ENCODE data around the gene REPIN1. TPM values are rescaled to one million over a fixed set of nuclear protein-coding genes. Genes with fewer than 3 reads are reported as not detected.

REPIN1 gene
- total RNA-seq, 1 experiment from 2014 or later: 106 TPM

- H2BK20ac ChIP-seq (ENCODE audit: low read depth, low read length, poor library complexity, severe bottlenecking): no peak overlapping the region
- H3K79me2 ChIP-seq (ENCODE audit: insufficient read depth, low read length): no peaks in the 10 kb centered on the region
- Mint-ChIP-seq H3K4me3 (no peak overlapping the region), H3K36me3 (ENCODE audit: insufficient read depth in 1 of 3, low read depth in 3 of 3) (peaks cover 0 to 54% (median 4%) of the 10 kb centered on the region in 3 experiments; a peak in 5 of 7 replicates), H3K27ac (no peak overlapping the region), H3K27me3 (ENCODE audit: low read depth) (peaks cover 36% of the 10 kb centered on the region), H3K9me3 (no peaks in the 10 kb centered on the region; a peak in 1 of 5 replicates), H3K4me1 (peaks cover 37 to 46% of the 10 kb centered on the region in 2 experiments)
- peaks cover 17% of the 10 kb centered on the region; the same call in 1 of the 2 replicates for H3K4me1 ChIP-seq (ENCODE audit: insufficient read depth, low read length)
- H2BK12ac ChIP-seq (ENCODE audit: insufficient read length, low read depth, low read length): no peak overlapping the region
- H3K56ac ChIP-seq (ENCODE audit: insufficient read length, low read depth, low read length): no peak overlapping the region
- no peaks in the 10 kb centered on the region for H3K9me3 ChIP-seq (ENCODE audit: control insufficient read depth, low read depth, low read length)
- no peak overlapping the region for H3K4me2 ChIP-seq (ENCODE audit: insufficient read depth, insufficient read length, low read length)
- no peak overlapping the region for H3T11ph ChIP-seq (ENCODE audit: low read length)
- no peak overlapping the region for H3K14ac ChIP-seq (ENCODE audit: insufficient read depth, low read length)
- no peak overlapping the region for H2BK5ac ChIP-seq (ENCODE audit: insufficient read length, low read length)
- no peak overlapping the region for H2BK15ac ChIP-seq (ENCODE audit: low read depth, low read length)
- H4K5ac ChIP-seq (ENCODE audit: insufficient read length, low read depth, low read length): no peak overlapping the region
- H3K9ac ChIP-seq (ENCODE audit: extremely low read depth, insufficient read length, low read length): no peak overlapping the region
- no peak overlapping the region for H3K4ac ChIP-seq (ENCODE audit: low read depth, low read length)
- H3K79me1 ChIP-seq (ENCODE audit: insufficient read depth, low read depth, low read length, poor library complexity, severe bottlenecking): no peaks in the 10 kb centered on the region
- TF ChIP-seq, protein P1, sequence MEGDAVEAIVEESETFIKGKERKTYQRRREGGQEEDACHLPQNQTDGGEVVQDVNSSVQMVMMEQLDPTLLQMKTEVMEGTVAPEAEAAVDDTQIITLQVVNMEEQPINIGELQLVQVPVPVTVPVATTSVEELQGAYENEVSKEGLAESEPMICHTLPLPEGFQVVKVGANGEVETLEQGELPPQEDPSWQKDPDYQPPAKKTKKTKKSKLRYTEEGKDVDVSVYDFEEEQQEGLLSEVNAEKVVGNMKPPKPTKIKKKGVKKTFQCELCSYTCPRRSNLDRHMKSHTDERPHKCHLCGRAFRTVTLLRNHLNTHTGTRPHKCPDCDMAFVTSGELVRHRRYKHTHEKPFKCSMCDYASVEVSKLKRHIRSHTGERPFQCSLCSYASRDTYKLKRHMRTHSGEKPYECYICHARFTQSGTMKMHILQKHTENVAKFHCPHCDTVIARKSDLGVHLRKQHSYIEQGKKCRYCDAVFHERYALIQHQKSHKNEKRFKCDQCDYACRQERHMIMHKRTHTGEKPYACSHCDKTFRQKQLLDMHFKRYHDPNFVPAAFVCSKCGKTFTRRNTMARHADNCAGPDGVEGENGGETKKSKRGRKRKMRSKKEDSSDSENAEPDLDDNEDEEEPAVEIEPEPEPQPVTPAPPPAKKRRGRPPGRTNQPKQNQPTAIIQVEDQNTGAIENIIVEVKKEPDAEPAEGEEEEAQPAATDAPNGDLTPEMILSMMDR (conservative IDR thresholded peaks at IDR 0.05): no peak
- no peak overlapping the region for H3K23ac ChIP-seq (ENCODE audit: insufficient read length, low read depth, low read length)
- no peak overlapping the region for H2BK120ac ChIP-seq (ENCODE audit: low read depth, low read length, poor library complexity, severe bottlenecking)
- H2AK5ac ChIP-seq (ENCODE audit: insufficient read length, low read length): no peak overlapping the region
- no peak overlapping the region for H4K8ac ChIP-seq (replicated peaks; ENCODE audit: insufficient read length, low read depth, low read length)
- no peaks in the 10 kb centered on the region for H4K20me1 ChIP-seq (ENCODE audit: control insufficient read depth, insufficient read depth, insufficient read length)
- H2AFZ ChIP-seq (ENCODE audit: low read length): no peak overlapping the region
- no peak overlapping the region for H3K27ac ChIP-seq (ENCODE audit: insufficient read length, low read depth, low read length)
- peaks cover 7% of the 10 kb centered on the region for H3K23me2 ChIP-seq (ENCODE audit: insufficient read length, low read depth, low read length, poor library complexity, severe bottlenecking)
- no peaks in the 10 kb centered on the region for H3K27me3 ChIP-seq (ENCODE audit: insufficient read depth, low read length)
- WGBS (ENCODE audit: extremely low coverage, insufficient read length, low lambda C conversion rate): no CpG with 5 or more reads among the region's 3 CpGs
- H3K18ac ChIP-seq (ENCODE audit: insufficient read length, low read depth, low read length): no peak overlapping the region
- no peak overlapping the region for H4K91ac ChIP-seq (ENCODE audit: insufficient read length, low read depth, low read length)
- no peak for DNase-seq
Observed at GRCh38 chr7:150327308-150327707, 41.3 kb upstream of the REPIN1 start.

All from H9 (cell line).